K562 (cell line): Measurements from ENCODE around the gene C2orf81. TPM values are rescaled to one million over a fixed set of nuclear protein-coding genes. Genes with fewer than 3 reads are reported as not detected.
A peak's percentile ranks its signal among the peaks of the same experiment; 100 is the strongest.

Source experiments
- ATAC-seq: fragments of 200-7000 bp; cut with Tn5 transposase; 3 replicates; pipeline ENCODE4 v1.9.1; 2020; ENCODE audit warnings: moderate library complexity
- BruUV-seq: library from RNA; stranded (reverse); fragments of 400-500 nt; replicated peaks from 2 replicates; lab custom pipeline; 2021; lab: Mats Ljungman, UMichigan
- CTCF ChIA-PET: fragments of 300-600 bp; formaldehyde crosslinking; extraction: SDS; loops from one replicate; lab custom pipeline; 2021; ENCODE audit warnings: low intra/inter-chr PET ratio; lab: Yijun Ruan, JAX
- POLR2A ChIA-PET: fragments of 300-600, 350-650 bp; sonication (Branson Sonifier 250); formaldehyde crosslinking; extraction: SDS; loops from one replicate; lab custom pipeline; 2021; ENCODE audit warnings: antibody characterized with exemption, inconsistent platforms; lab: Yijun Ruan, JAX
- DNase-seq, 4 experiments: peaks; one replicate each; pipeline versions ENCODE4 v3.0.0 to v3.0.0-alpha.2; 2011 to 2018; ENCODE audit warnings: low spot score in 3 of 4, mixed read lengths in 3 of 4; ENCODE audit errors: extremely low read depth in 1 of 4
- FAIRE-seq: peaks from 2 replicates; lab custom pipeline; 2011; peaks lifted over from hg19 to GRCh38; lab: Jason Lieb, UNC
- H2AFZ ChIP-seq: 2 replicates; pipeline ENCODE4 v1.6.0; 2011; ENCODE audit warnings: low read depth, low read length, control low read depth, inconsistent platforms
- H3K27ac ChIP-seq: fragments of 200-600 bp; 3 replicates; pipeline ENCODE4 v1.8.0; 2011; ENCODE audit warnings: low read depth, mild to moderate bottlenecking, control low read depth, inconsistent platforms, low read length, moderate library complexity, mixed read lengths; ENCODE audit errors: extremely low read depth
- H3K27me3 ChIP-seq, 2 experiments: fragments of 300-600 bp in 1 of 2; 2 replicates in 1 of 2; 3 replicates in 1 of 2; pipeline versions ENCODE4 v1.6.0 to v1.8.0; 2011; ENCODE audit warnings: inconsistent platforms in 2 of 2, low read length in 2 of 2, mild to moderate bottlenecking in 1 of 2, mixed read lengths in 1 of 2, moderate library complexity in 1 of 2; ENCODE audit not compliant: control insufficient read depth in 2 of 2, insufficient read depth in 2 of 2
- H3K36me3 ChIP-seq: fragments of 300-600 bp; 3 replicates; pipeline ENCODE4 v1.8.0; 2011; ENCODE audit warnings: mild to moderate bottlenecking, low read length, inconsistent platforms; ENCODE audit not compliant: control insufficient read depth, insufficient read depth
- H3K4me1 ChIP-seq, 2 experiments: fragments of 200-600 bp in 1 of 2; replicated peaks in 1 of 2; 2 replicates in 1 of 2; 3 replicates in 1 of 2; pipeline versions ENCODE4 v1.5.1 to v1.8.0; 2011; ENCODE audit warnings: inconsistent platforms in 2 of 2, low read length in 2 of 2, mild to moderate bottlenecking in 1 of 2, mixed read lengths in 1 of 2, moderate library complexity in 1 of 2; ENCODE audit not compliant: control insufficient read depth in 2 of 2, insufficient read depth in 2 of 2
- H3K4me2 ChIP-seq: 2 replicates; pipeline ENCODE4 v1.6.1; 2011; ENCODE audit warnings: low read length, control low read depth, inconsistent platforms, mixed read lengths; ENCODE audit not compliant: insufficient read depth
- H3K4me3 ChIP-seq: fragments of 200-600 bp; sonication (generic), shearing (Covaris generic); 2 replicates; pipeline ENCODE4 v1.5.1; 2016; ENCODE audit warnings: control low read depth, inconsistent platforms
- H3K79me2 ChIP-seq: fragments of 200-600 bp; 3 replicates; pipeline ENCODE4 v1.8.0; 2011; ENCODE audit warnings: low read length, inconsistent platforms; ENCODE audit not compliant: control insufficient read depth, insufficient read depth
- H3K9ac ChIP-seq, 2 experiments: 2 replicates each; pipeline versions ENCODE4 v1.6.0 to v1.6.1; 2011; ENCODE audit warnings: low read depth in 2 of 2, low read length in 2 of 2, control low read depth in 1 of 2, inconsistent platforms in 1 of 2, mild to moderate bottlenecking in 1 of 2, mixed read lengths in 1 of 2; ENCODE audit not compliant: insufficient read depth in 1 of 2
- H3K9me1 ChIP-seq: one replicate; pipeline ENCODE4 v1.6.0; 2011; ENCODE audit warnings: inconsistent platforms, mild to moderate bottlenecking, low read length, moderate library complexity; ENCODE audit not compliant: control insufficient read depth, insufficient read depth
- H3K9me3 ChIP-seq: replicated peaks from 2 replicates; pipeline ENCODE4 v1.5.1; 2011; ENCODE audit warnings: low read depth, low read length, inconsistent platforms; ENCODE audit not compliant: control insufficient read depth, insufficient read depth
- H4K20me1 ChIP-seq: replicated peaks from 2 replicates; pipeline ENCODE4 v1.6.1; 2011; ENCODE audit warnings: low read length, inconsistent platforms, mixed read lengths; ENCODE audit not compliant: control insufficient read depth, insufficient read depth
- EWSR1 ChIP-seq: fragments of 450-650 bp; IDR thresholded peaks from 2 replicates; pipeline ENCODE4 v1.6.1; 2018; ENCODE audit warnings: borderline replicate concordance, mild to moderate bottlenecking, low read depth, moderate library complexity; ENCODE audit not compliant: partially characterized antibody
- KDM2B ChIP-seq: fragments of 250-450 bp; sonication (Bioruptor Pico); IDR thresholded peaks from 2 replicates; pipeline ENCODE4 v1.8.0; 2021; ENCODE audit warnings: mild to moderate bottlenecking, moderate library complexity
- PML ChIP-seq: IDR thresholded peaks from 2 replicates; pipeline ENCODE4 v1.6.1; 2012; ENCODE audit warnings: low read length, inconsistent platforms
- RBM25 ChIP-seq: fragments of 200-400 bp; formaldehyde crosslinking; IDR thresholded peaks from 2 replicates; pipeline ENCODE4 v1.6.1; 2018; ENCODE audit warnings: low read length, low read depth, moderate library complexity; ENCODE audit not compliant: severe bottlenecking
- SPI1 ChIP-seq: IDR thresholded peaks from 2 replicates; pipeline ENCODE4 v1.6.1; 2011; ENCODE audit warnings: low read depth, low read length, control low read depth, borderline replicate concordance
- SREBF1 ChIP-seq: fragments of 150-350 bp; IDR thresholded peaks from 2 replicates; pipeline ENCODE4 v1.6.1; 2014; ENCODE audit warnings: antibody characterized with exemption, low read depth, low read length, borderline replicate concordance
- TBL1XR1 ChIP-seq, 2 experiments: IDR thresholded peaks; 2 replicates each; pipeline ENCODE4 v1.6.1; 2012; ENCODE audit warnings: improper control_type of control experiment in 2 of 2, low read length in 2 of 2, mild to moderate bottlenecking in 1 of 2
- WHSC1 ChIP-seq: IDR thresholded peaks from one replicate; pipeline ENCODE4 v1.6.1; 2012; ENCODE audit warnings: low read length, control low read depth, inconsistent platforms
- ZBED1 ChIP-seq: IDR thresholded peaks from 2 replicates; pipeline ENCODE4 v1.6.1; 2014
- ZKSCAN1 ChIP-seq: fragments of 150-350 bp; IDR thresholded peaks from 2 replicates; pipeline ENCODE4 v1.6.1; 2016; ENCODE audit warnings: low read depth, low read length
- ZNF224 ChIP-seq: sonication (generic); formaldehyde crosslinking; IDR thresholded peaks from 2 replicates; pipeline ENCODE4 v1.8.0; 2022; ENCODE audit warnings: mild to moderate bottlenecking, missing genetic modification reagents
- ZNF408 ChIP-seq: fragments of 250-450 bp; sonication (Bioruptor Pico); IDR thresholded peaks from 2 replicates; pipeline ENCODE4 v1.4.0; 2020; ENCODE audit warnings: low read depth, mild to moderate bottlenecking, moderate library complexity
- WGBS: fragments of 100-300 bp; shearing (Covaris generic); methylation state at CpG from one replicate; pipeline ENCODE4 v1.1.6; 2016; ENCODE audit warnings: low coverage, mixed read lengths; ENCODE audit not compliant: insufficient coverage; ENCODE audit errors: missing lambda C conversion rate; 5-methylcytosine and 5-hydroxymethylcytosine counted together
- in situ Hi-C: fragments of 300-500 bp; cut with MboI; formaldehyde crosslinking; loops from 4 replicates; pipeline ENCODE4 v1.15.0; 2018; ENCODE audit warnings: inconsistent platforms, mixed read lengths
- intact Hi-C: fragments of 100-400 bp; cut with micrococcal nuclease; formaldehyde crosslinking; loops from 2 replicates; pipeline ENCODE4 v1.14.2; 2022
- polyA plus RNA-seq, 8 experiments: library from polyadenylated mRNA; depleted of rRNA in 4 of 8; stranded (reverse) in 5 of 8; unstranded in 3 of 8; fragments of >200 nt; fragmentation: Nextera tagmentation in 2 of 8; fragmentation: Illumina TruSeq in 1 of 8; extraction: Ambion mirVana in 2 of 8; extraction: Trizol in 1 of 8; gene quantifications; 2 replicates each; pipeline versions ENCODE4 v1.2.1 to v1.2.3, GENCODE V29; 2011 to 2014; ENCODE audit warnings: inconsistent platforms in 1 of 8, missing spikeins in 1 of 8
- total RNA-seq, 7 experiments: library from RNA; depleted of rRNA in 6 of 7; stranded (reverse); fragments of >200 nt in 6 of 7; fragmentation: Illumina TruSeq in 2 of 7; extraction: Trizol in 2 of 7; gene quantifications; 2 replicates each; pipeline versions ENCODE4 v1.2.1 to v1.2.3, GENCODE V29; 2011 to 2021; ENCODE audit warnings: low replicate concordance in 1 of 7
- TF ChIP-seq, protein P1 (sequence below): fragments of 450-650 bp; conservative IDR thresholded peaks from 2 replicates; pipeline ENCODE4 v1.6.1; 2016; ENCODE audit warnings: missing genetic modification characterization, low read depth, mild to moderate bottlenecking, control low read depth, missing compliant biosample characterization
- TF ChIP-seq, protein P2 (sequence below): fragments of 200-800 bp; sonication (Bioruptor generic); IDR thresholded peaks from 2 replicates; pipeline ENCODE4 v1.6.1; 2017; ENCODE audit warnings: missing genetic modification characterization, missing compliant biosample characterization
- TF ChIP-seq, protein P3 (sequence below): IDR thresholded peaks from 2 replicates; pipeline ENCODE4 v1.6.1; 2016; ENCODE audit warnings: missing genetic modification characterization, missing compliant biosample characterization

C2orf81 gene
- total and polyA plus RNA-seq, 9 of the 15 experiments (the other 6 are each of a cell fraction or from before 2014, with no cell fraction given), result 0.06 TPM; not detected in 8

- ChIA-PET CTCF (no interaction called here), POLR2A (interaction anchor here (0.5 to 0.9 kb wide), 4 partner anchors 10 to 579 kb away, joined by 3 to 5 read pairs (median 4); no protein-coding TSS in a partner anchor)
- TF ChIP-seq, protein P1, sequence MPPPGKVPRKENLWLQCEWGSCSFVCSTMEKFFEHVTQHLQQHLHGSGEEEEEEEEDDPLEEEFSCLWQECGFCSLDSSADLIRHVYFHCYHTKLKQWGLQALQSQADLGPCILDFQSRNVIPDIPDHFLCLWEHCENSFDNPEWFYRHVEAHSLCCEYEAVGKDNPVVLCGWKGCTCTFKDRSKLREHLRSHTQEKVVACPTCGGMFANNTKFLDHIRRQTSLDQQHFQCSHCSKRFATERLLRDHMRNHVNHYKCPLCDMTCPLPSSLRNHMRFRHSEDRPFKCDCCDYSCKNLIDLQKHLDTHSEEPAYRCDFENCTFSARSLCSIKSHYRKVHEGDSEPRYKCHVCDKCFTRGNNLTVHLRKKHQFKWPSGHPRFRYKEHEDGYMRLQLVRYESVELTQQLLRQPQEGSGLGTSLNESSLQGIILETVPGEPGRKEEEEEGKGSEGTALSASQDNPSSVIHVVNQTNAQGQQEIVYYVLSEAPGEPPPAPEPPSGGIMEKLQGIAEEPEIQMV, result no peak
- TF ChIP-seq SREBF1 (no peak), ZNF408 (CRISPR knock-in tag) (no peak), ZNF224 (CRISPR knock-in tag) (no peak), RBM25 (no peak), PML (no peak), WHSC1 (no peak), KDM2B (CRISPR knock-in tag) (no peak), ZBED1 (no peak), TBL1XR1 (IDR thresholded peaks at IDR 0.05; ENCODE audit: low read length in 2 of 2) (no peak), SPI1 (no peak), ZKSCAN1 (no peak), EWSR1 (no peak)
- TF ChIP-seq, protein P2, sequence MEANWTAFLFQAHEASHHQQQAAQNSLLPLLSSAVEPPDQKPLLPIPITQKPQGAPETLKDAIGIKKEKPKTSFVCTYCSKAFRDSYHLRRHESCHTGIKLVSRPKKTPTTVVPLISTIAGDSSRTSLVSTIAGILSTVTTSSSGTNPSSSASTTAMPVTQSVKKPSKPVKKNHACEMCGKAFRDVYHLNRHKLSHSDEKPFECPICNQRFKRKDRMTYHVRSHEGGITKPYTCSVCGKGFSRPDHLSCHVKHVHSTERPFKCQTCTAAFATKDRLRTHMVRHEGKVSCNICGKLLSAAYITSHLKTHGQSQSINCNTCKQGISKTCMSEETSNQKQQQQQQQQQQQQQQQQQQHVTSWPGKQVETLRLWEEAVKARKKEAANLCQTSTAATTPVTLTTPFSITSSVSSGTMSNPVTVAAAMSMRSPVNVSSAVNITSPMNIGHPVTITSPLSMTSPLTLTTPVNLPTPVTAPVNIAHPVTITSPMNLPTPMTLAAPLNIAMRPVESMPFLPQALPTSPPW (CRISPR knock-in tag), result no peak
- TF ChIP-seq, protein P3, sequence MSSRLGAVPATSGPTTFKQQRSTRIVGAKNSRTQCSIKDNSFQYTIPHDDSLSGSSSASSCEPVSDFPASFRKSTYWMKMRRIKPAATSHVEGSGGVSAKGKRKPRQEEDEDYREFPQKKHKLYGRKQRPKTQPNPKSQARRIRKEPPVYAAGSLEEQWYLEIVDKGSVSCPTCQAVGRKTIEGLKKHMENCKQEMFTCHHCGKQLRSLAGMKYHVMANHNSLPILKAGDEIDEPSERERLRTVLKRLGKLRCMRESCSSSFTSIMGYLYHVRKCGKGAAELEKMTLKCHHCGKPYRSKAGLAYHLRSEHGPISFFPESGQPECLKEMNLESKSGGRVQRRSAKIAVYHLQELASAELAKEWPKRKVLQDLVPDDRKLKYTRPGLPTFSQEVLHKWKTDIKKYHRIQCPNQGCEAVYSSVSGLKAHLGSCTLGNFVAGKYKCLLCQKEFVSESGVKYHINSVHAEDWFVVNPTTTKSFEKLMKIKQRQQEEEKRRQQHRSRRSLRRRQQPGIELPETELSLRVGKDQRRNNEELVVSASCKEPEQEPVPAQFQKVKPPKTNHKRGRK, result no peak
- no peaks in the 10 kb centered on the region for H3K79me2 ChIP-seq
- in situ Hi-C loops, result no loop called here
- no peak for ATAC-seq
- no peak overlapping the region for H3K27ac ChIP-seq
- H3K4me1 ChIP-seq, result peaks cover 0 to 16% of the 10 kb centered on the region in 2 experiments; a peak in 1 of 5 replicates
- H3K27me3 ChIP-seq, result no peaks in the 10 kb centered on the region
- 54% methylated on average over 15 of the region's 18 CpGs for WGBS
- intact Hi-C loops, result no loop called here
- H3K36me3 ChIP-seq, result no peaks in the 10 kb centered on the region
- no peaks in the 10 kb centered on the region for H4K20me1 ChIP-seq
- H2AFZ ChIP-seq, result no peak overlapping the region
- H3K9me1 ChIP-seq, result no peaks in the 10 kb centered on the region
- H3K9ac ChIP-seq, result peak overlapping the region in 1 of 2 experiments; percentile 48; a peak in 1 of 4 replicates
- no peak overlapping the region for H3K4me2 ChIP-seq
- H3K4me3 ChIP-seq, result no peak overlapping the region
- no peak for DNase-seq
- H3K9me3 ChIP-seq, result no peaks in the 10 kb centered on the region
- no TSS peak for BruUV-seq
- FAIRE-seq, result no peak
These were observed 8.3 kb upstream of the C2orf81 start for GRCh38 chr2:74429487-74430451.
